Measurements from ENCODE around the gene IQSEC1.
A peak's percentile ranks its signal among the peaks of the same experiment; 100 is the strongest.

Gene IQSEC1

GRCh38 chr3:13106308-13107001 lies 33.2 kb upstream of the IQSEC1 start:
- DNase-seq, result no peak

- no peak for DNase-seq
Observed at GRCh38 chr3:13105896-13106250, 32.6 kb upstream of the IQSEC1 start.

- DNase-seq, result no peak
Observed at GRCh38 chr3:13105181-13105895, 32.1 kb upstream of the IQSEC1 start.

- DNase-seq, result no peak
Observed at GRCh38 chr3:13104511-13104910, 31.3 kb upstream of the IQSEC1 start.

- no peak for DNase-seq
Observed at GRCh38 chr3:13103416-13104058, 30.3 kb upstream of the IQSEC1 start.

GRCh38 chr3:13102386-13103345 lies 29.4 kb upstream of the IQSEC1 start:
- DNase-seq, result no peak

- DNase-seq, result no peak
Observed at GRCh38 chr3:13099707-13100106, 26.5 kb upstream of the IQSEC1 start.

GRCh38 chr3:13098192-13098988 lies 25.2 kb upstream of the IQSEC1 start:
- no peak for DNase-seq

GRCh38 chr3:13096356-13096755 lies 23.1 kb upstream of the IQSEC1 start:
- DNase-seq, result no peak

GRCh38 chr3:13095408-13095937 lies 22.2 kb upstream of the IQSEC1 start:
- DNase-seq, result no peak

GRCh38 chr3:13093687-13094086 lies 20.5 kb upstream of the IQSEC1 start:
- DNase-seq, result no peak

- no peak for DNase-seq
Observed at GRCh38 chr3:13092621-13093617, 19.7 kb upstream of the IQSEC1 start.

GRCh38 chr3:13091898-13092611 lies 18.8 kb upstream of the IQSEC1 start:
- peak; percentile 78 for DNase-seq

GRCh38 chr3:13088028-13089006 lies 15.1 kb upstream of the IQSEC1 start:
- DNase-seq, result peak; percentile 66

- DNase-seq, result no peak
Observed at GRCh38 chr3:13087320-13087990, 14.2 kb upstream of the IQSEC1 start.

GRCh38 chr3:13086531-13086981 lies 13.3 kb upstream of the IQSEC1 start:
- no peak for DNase-seq

GRCh38 chr3:13085846-13086179 lies 12.6 kb upstream of the IQSEC1 start:
- DNase-seq, result no peak
